Peyer's patch (tissue), 4 donors: Measurements from ENCODE around the gene CTU1. TPM values are rescaled to one million over a fixed set of nuclear protein-coding genes. Genes with fewer than 3 reads are reported as not detected.

Experiments used
- DNase-seq, 3 donors: peaks; one replicate each; pipeline ENCODE4 v3.0.0-alpha.2; 2017 to 2019
- H3K27ac ChIP-seq, 4 donors: fragments of 200-600 bp; sonication (generic); one replicate each; pipeline ENCODE4 v1.5.1; 2016 to 2019
- H3K27me3 ChIP-seq, 2 donors: fragments of 200-600 bp; sonication (generic); one replicate each; pipeline ENCODE4 v1.5.1; 2019
- H3K36me3 ChIP-seq, 3 donors: fragments of 200-600 bp; sonication (generic); one replicate each; pipeline ENCODE4 v1.5.1; 2016 to 2019
- H3K4me1 ChIP-seq, 4 donors: fragments of 200-600 bp; sonication (generic); one replicate each; pipeline ENCODE4 v1.5.1; 2016 to 2019
- H3K4me3 ChIP-seq, 4 donors: fragments of 200-600 bp; sonication (generic); 1 replicate in 3 of 4; 2 replicates in 1 of 4; pipeline ENCODE4 v1.5.1; 2016 to 2019; ENCODE audit warnings: mild to moderate bottlenecking in 1 of 4
- H3K9me3 ChIP-seq, 4 donors: fragments of 200-600 bp; sonication (generic); one replicate each; pipeline ENCODE4 v1.5.1; 2016 to 2019; ENCODE audit warnings: mild to moderate bottlenecking in 1 of 4
- CTCF ChIP-seq, 6 experiments: fragments of 450-650 bp in 4 of 6; fragments of 200-600 bp in 2 of 6; sonication (generic) in 1 of 6; IDR thresholded peaks; one replicate each; pipeline ENCODE4 v1.5.1; 2017 to 2019; ENCODE audit warnings: antibody characterized with exemption in 6 of 6, mild to moderate bottlenecking in 3 of 6, moderate library complexity in 1 of 6
- POLR2A ChIP-seq, 2 donors: fragments of 450-650 bp; IDR thresholded peaks; one replicate each; pipeline ENCODE4 v1.5.1; 2017; ENCODE audit warnings: antibody characterized with exemption in 2 of 2, mild to moderate bottlenecking in 2 of 2, moderate library complexity in 2 of 2
- total RNA-seq, 4 donors: library from RNA; depleted of rRNA; stranded (reverse); fragments of >200 nt; gene quantifications; one replicate each; pipeline ENCODE4 v1.1.0, GENCODE V29; 2016

Gene CTU1
- total RNA-seq, 4 donors from 2014 or later, result 4.4 to 10.0 (median 6.5) TPM

GRCh38 chr19:51084505-51084904 lies 23.7 kb downstream of the CTU1 start:
- H3K27ac ChIP-seq, result no peak overlapping the region
- no peak overlapping the region for H3K4me3 ChIP-seq
- no peaks in the 10 kb centered on the region for H3K9me3 ChIP-seq
- no peaks in the 10 kb centered on the region for H3K36me3 ChIP-seq
- H3K4me1 ChIP-seq, result no peaks in the 10 kb centered on the region
- TF ChIP-seq POLR2A (IDR thresholded peaks at IDR 0.05) (no peak), CTCF (IDR thresholded peaks at IDR 0.05) (no peak)
- H3K27me3 ChIP-seq, result no peaks in the 10 kb centered on the region
- no peak for DNase-seq

GRCh38 chr19:51083783-51084182 lies 24.4 kb downstream of the CTU1 start:
- Histone ChIP-seq H3K36me3 (no peaks in the 10 kb centered on the region), H3K27ac (no peak overlapping the region), H3K4me3 (no peak overlapping the region), H3K4me1 (no peaks in the 10 kb centered on the region), H3K27me3 (no peaks in the 10 kb centered on the region), H3K9me3 (no peaks in the 10 kb centered on the region)
- DNase-seq, result peak in 1 of 3 donors; percentile 13
- TF ChIP-seq CTCF (IDR thresholded peaks at IDR 0.05) (no peak), POLR2A (IDR thresholded peaks at IDR 0.05) (no peak)

GRCh38 chr19:51083181-51083580 lies 25.0 kb downstream of the CTU1 start:
- TF ChIP-seq CTCF (IDR thresholded peaks at IDR 0.05) (no peak), POLR2A (IDR thresholded peaks at IDR 0.05) (no peak)
- Histone ChIP-seq H3K9me3 (no peaks in the 10 kb centered on the region), H3K27ac (no peak overlapping the region), H3K4me3 (no peak overlapping the region), H3K27me3 (no peaks in the 10 kb centered on the region), H3K36me3 (no peaks in the 10 kb centered on the region), H3K4me1 (no peaks in the 10 kb centered on the region)
- no peak for DNase-seq

- no peaks in the 10 kb centered on the region for H3K4me1 ChIP-seq
- no peak within 1 kb of the TSS for H3K27ac ChIP-seq
- no peaks in the 10 kb centered on the region for H3K9me3 ChIP-seq
- H3K36me3 ChIP-seq, result no peaks in the 10 kb centered on the region
- H3K4me3 ChIP-seq, result no peak within 1 kb of the TSS
- peak in 1 of 3 donors; percentile 38 for DNase-seq
- no peaks in the 10 kb centered on the region for H3K27me3 ChIP-seq
- TF ChIP-seq POLR2A (IDR thresholded peaks at IDR 0.05) (no peak), CTCF (IDR thresholded peaks at IDR 0.05) (no peak)
Observed at GRCh38 chr19:51082611-51083010, 25.6 kb downstream of the CTU1 start, which contains the start of gene KLK14. Gene KLK14 (minus strand): TSS chr19:51082887. CDS start chr19:51082614, 273 bp downstream.

GRCh38 chr19:51081476-51081875 lies 26.7 kb downstream of the CTU1 start:
- Histone ChIP-seq H3K36me3 (no peaks in the 10 kb centered on the region), H3K9me3 (no peaks in the 10 kb centered on the region), H3K4me3 (no peak overlapping the region), H3K27me3 (no peaks in the 10 kb centered on the region), H3K27ac (no peak overlapping the region), H3K4me1 (no peaks in the 10 kb centered on the region)
- TF ChIP-seq POLR2A (IDR thresholded peaks at IDR 0.05), result no peak
- no peak for TF ChIP-seq CTCF (IDR thresholded peaks at IDR 0.05)
- DNase-seq, result no peak
